ENCODE measurements around the gene SPATA31D4.

GRCh38 chr9:81879501-81879916 is 48.7 kb upstream of the SPATA31D4 start:
- TF ChIP-seq, protein P1, sequence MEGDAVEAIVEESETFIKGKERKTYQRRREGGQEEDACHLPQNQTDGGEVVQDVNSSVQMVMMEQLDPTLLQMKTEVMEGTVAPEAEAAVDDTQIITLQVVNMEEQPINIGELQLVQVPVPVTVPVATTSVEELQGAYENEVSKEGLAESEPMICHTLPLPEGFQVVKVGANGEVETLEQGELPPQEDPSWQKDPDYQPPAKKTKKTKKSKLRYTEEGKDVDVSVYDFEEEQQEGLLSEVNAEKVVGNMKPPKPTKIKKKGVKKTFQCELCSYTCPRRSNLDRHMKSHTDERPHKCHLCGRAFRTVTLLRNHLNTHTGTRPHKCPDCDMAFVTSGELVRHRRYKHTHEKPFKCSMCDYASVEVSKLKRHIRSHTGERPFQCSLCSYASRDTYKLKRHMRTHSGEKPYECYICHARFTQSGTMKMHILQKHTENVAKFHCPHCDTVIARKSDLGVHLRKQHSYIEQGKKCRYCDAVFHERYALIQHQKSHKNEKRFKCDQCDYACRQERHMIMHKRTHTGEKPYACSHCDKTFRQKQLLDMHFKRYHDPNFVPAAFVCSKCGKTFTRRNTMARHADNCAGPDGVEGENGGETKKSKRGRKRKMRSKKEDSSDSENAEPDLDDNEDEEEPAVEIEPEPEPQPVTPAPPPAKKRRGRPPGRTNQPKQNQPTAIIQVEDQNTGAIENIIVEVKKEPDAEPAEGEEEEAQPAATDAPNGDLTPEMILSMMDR (IDR thresholded peaks at IDR 0.05; ENCODE audit: insufficient read depth, low read length, poor library complexity, severe bottlenecking), result no peak
- TF ChIP-seq EZH2phosphoT487 (conservative IDR thresholded peaks at IDR 0.05; ENCODE audit: low read length), result no peak

Data from SU-DHL-6 (cell line).